HS-27A (cell line): ENCODE data around the gene SREBF1.

ENCODE experiments used
- DNase-seq: peaks from one replicate; pipeline ENCODE4 v3.0.0-alpha.2; 2012; ENCODE audit warnings: low read depth, missing footprints

SREBF1 gene

GRCh38 chr17:17836818-17837379 is at the start of gene SREBF1:
Gene SREBF1, minus strand, starts transcription at chr17:17836986. Its CDS starts 169 bp downstream, at chr17:17836817.
- no peak for DNase-seq

GRCh38 chr17:17886226-17886625 is 49.4 kb upstream of the SREBF1 start:
- DNase-seq, result no peak

GRCh38 chr17:17884391-17885357 is 47.9 kb upstream of the SREBF1 start:
- DNase-seq, result no peak

GRCh38 chr17:17883801-17884200 is 47.0 kb upstream of the SREBF1 start:
- DNase-seq, result no peak

- no peak for DNase-seq
Measured at GRCh38 chr17:17882082-17882581, 45.3 kb upstream of the SREBF1 start.

GRCh38 chr17:17880577-17881196 is 43.9 kb upstream of the SREBF1 start:
- no peak for DNase-seq

GRCh38 chr17:17877529-17878358 is 41.0 kb upstream of the SREBF1 start:
- no peak for DNase-seq

- DNase-seq, result no peak
Measured at GRCh38 chr17:17876959-17877528, 40.3 kb upstream of the SREBF1 start.

- DNase-seq, result no peak
Measured at GRCh38 chr17:17874478-17874877, 37.7 kb upstream of the SREBF1 start.

GRCh38 chr17:17873450-17873991 is 36.7 kb upstream of the SREBF1 start:
- DNase-seq, result no peak

GRCh38 chr17:17872547-17873345 is 36.0 kb upstream of the SREBF1 start:
- no peak for DNase-seq

GRCh38 chr17:17871913-17872312 is 35.1 kb upstream of the SREBF1 start:
- DNase-seq, result no peak

- no peak for DNase-seq
Measured at GRCh38 chr17:17870247-17870646, 33.5 kb upstream of the SREBF1 start.

GRCh38 chr17:17868641-17869522 is 32.1 kb upstream of the SREBF1 start:
- no peak for DNase-seq

GRCh38 chr17:17866897-17867296 is 30.1 kb upstream of the SREBF1 start:
- DNase-seq, result no peak

GRCh38 chr17:17866425-17866824 is 29.6 kb upstream of the SREBF1 start:
- no peak for DNase-seq

- no peak for DNase-seq
Measured at GRCh38 chr17:17865035-17865434, 28.2 kb upstream of the SREBF1 start.

GRCh38 chr17:17860766-17861107 is 24.0 kb upstream of the SREBF1 start:
- no peak for DNase-seq
